Panc1 (cell line): ENCODE measurements around the gene SNX33. TPM values are rescaled to one million over a fixed set of nuclear protein-coding genes. Genes with fewer than 3 reads are reported as not detected.

Experiments
- ATAC-seq: fragments of 200-7000 bp; cut with Tn5 transposase; 2 replicates; pipeline ENCODE4 v1.9.1; 2020; ENCODE audit warnings: mild to moderate bottlenecking, moderate library complexity
- BruUV-seq: library from RNA; stranded (reverse); fragments of 400-500 nt; replicated peaks from 2 replicates; lab custom pipeline; 2021; lab: Mats Ljungman, UMichigan
- CTCF ChIA-PET: fragments of 300-600 bp; sonication (Branson Sonifier 250); formaldehyde crosslinking; loops from one replicate; lab custom pipeline; 2022; ENCODE audit warnings: antibody characterized with exemption; lab: Charles Lee
- POLR2A ChIA-PET: fragments of 300-600 bp; sonication (Branson Sonifier 250); formaldehyde crosslinking; loops from one replicate; lab custom pipeline; 2022; ENCODE audit warnings: antibody characterized with exemption; lab: Charles Lee
- DNase-seq: peaks from one replicate; pipeline ENCODE4 v3.0.0-alpha.2; 2010; ENCODE audit warnings: low read depth, low spot score
- H3K27ac ChIP-seq: 2 replicates; pipeline ENCODE4 v1.5.1; 2011; ENCODE audit warnings: mild to moderate bottlenecking, low read length, inconsistent platforms
- H3K27me3 ChIP-seq: fragments of 200-500 bp; sonication (Bioruptor generic); 2 replicates; pipeline ENCODE4 v1.6.0; 2014; ENCODE audit warnings: low read length, inconsistent platforms; ENCODE audit not compliant: control insufficient read depth, insufficient read depth
- H3K36me3 ChIP-seq: fragments of 200-500 bp; sonication (Bioruptor generic); 2 replicates; pipeline ENCODE4 v1.5.1; 2014; ENCODE audit warnings: inconsistent platforms, mild to moderate bottlenecking, low read length, moderate library complexity; ENCODE audit not compliant: control insufficient read depth, insufficient read depth
- H3K4me1 ChIP-seq: 2 replicates; pipeline ENCODE4 v1.5.1; 2011; ENCODE audit warnings: inconsistent platforms, mild to moderate bottlenecking, low read length, moderate library complexity; ENCODE audit not compliant: control insufficient read depth, insufficient read depth
- H3K4me3 ChIP-seq, 2 experiments: 2 replicates each; pipeline ENCODE4 v1.5.1; 2011 to 2012; ENCODE audit warnings: low read depth in 2 of 2, low read length in 2 of 2, mild to moderate bottlenecking in 2 of 2, inconsistent platforms in 1 of 2, moderate library complexity in 1 of 2
- H3K9me3 ChIP-seq: fragments of 200-500 bp; sonication (Bioruptor generic); 2 replicates; pipeline ENCODE4 v1.5.1; 2014; ENCODE audit warnings: low read depth, mild to moderate bottlenecking, inconsistent platforms, low read length, moderate library complexity; ENCODE audit not compliant: control insufficient read depth, insufficient read depth
- CTCF ChIP-seq: fragments of 450-650 bp; IDR thresholded peaks from 2 replicates; pipeline ENCODE4 v1.5.1; 2017; ENCODE audit warnings: mild to moderate bottlenecking
- POLR2AphosphoS5 ChIP-seq: IDR thresholded peaks from 2 replicates; pipeline ENCODE4 v1.6.1; 2012; ENCODE audit warnings: mild to moderate bottlenecking, low read depth, low read length, moderate library complexity
- REST ChIP-seq, 2 experiments: IDR thresholded peaks; 2 replicates each; pipeline ENCODE4 v1.6.1; 2011 to 2012; ENCODE audit warnings: low read depth in 2 of 2, control low read depth in 1 of 2, low read length in 1 of 2, mild to moderate bottlenecking in 1 of 2, moderate library complexity in 1 of 2; ENCODE audit not compliant: insufficient read depth in 1 of 2
- SIN3A ChIP-seq: IDR thresholded peaks from 2 replicates; pipeline ENCODE4 v1.6.1; 2012; ENCODE audit warnings: low read depth, mild to moderate bottlenecking, low read length, moderate library complexity, borderline replicate concordance; ENCODE audit not compliant: insufficient read depth
- TCF7L2 ChIP-seq: IDR thresholded peaks from 2 replicates; pipeline ENCODE4 v1.6.1; 2011; ENCODE audit warnings: mild to moderate bottlenecking, low read depth, low read length, inconsistent platforms
- in situ Hi-C: cut with HindIII; loops from 2 replicates; pipeline ENCODE4 v1.10.0; 2016; ENCODE audit warnings: low sequenced_read_pairs, low pct_unique_long_range_greater_than_20kb
- intact Hi-C: fragments of 100-400 bp; cut with micrococcal nuclease; formaldehyde crosslinking; loops from one replicate; pipeline ENCODE4 v1.10.0; 2022; ENCODE audit not compliant: unreplicated experiment
- total RNA-seq: library from RNA; stranded (reverse); gene quantifications from one replicate; pipeline ENCODE4 v1.2.1, GENCODE V29; 2021; ENCODE audit not compliant: unreplicated experiment

The SNX33 gene
- total RNA-seq, 1 experiment from 2014 or later, result 17.0 TPM

- POLR2A ChIA-PET, result no interaction called here
- H3K9me3 ChIP-seq, result no peaks in the 10 kb centered on the region
- ATAC-seq (no peak), DNase-seq (no peak)
- H3K27ac ChIP-seq, result peak overlapping the region; percentile 74
- no peak for TF ChIP-seq CTCF
- TF ChIP-seq TCF7L2, result no peak
- TF ChIP-seq SIN3A, result no peak
- TF ChIP-seq REST (IDR thresholded peaks at IDR 0.05; ENCODE audit: insufficient read depth in 1 of 2, low read depth in 2 of 2, low read length in 1 of 2), result no peak
- no peak for TF ChIP-seq POLR2AphosphoS5
- intact Hi-C loops, result no loop called here
- CTCF ChIA-PET, result interaction anchor here (0.6 kb wide), 2 partner anchors 13 to 275 kb away, joined by 3 to 4 read pairs; no protein-coding TSS in a partner anchor
- in situ Hi-C loops, result no loop called here
- H3K36me3 ChIP-seq, result no peaks in the 10 kb centered on the region
- no TSS peak for BruUV-seq
- peaks cover 33% of the 10 kb centered on the region for H3K4me1 ChIP-seq
- H3K4me3 ChIP-seq, result no peak overlapping the region
- H3K27me3 ChIP-seq, result no peaks in the 10 kb centered on the region
These were observed 47.5 kb downstream of the SNX33 start for GRCh38 chr15:75695220-75695619.

GRCh38 chr15:75695634-75696310 is 48.1 kb downstream of the SNX33 start:
- peaks cover 33% of the 10 kb centered on the region for H3K4me1 ChIP-seq
- no peak overlapping the region for H3K4me3 ChIP-seq
- intact Hi-C loops, result no loop called here
- peak overlapping the region; percentile 74 for H3K27ac ChIP-seq
- no peak for TF ChIP-seq TCF7L2
- BruUV-seq, result no TSS peak
- no peak for DNase-seq
- H3K9me3 ChIP-seq, result no peaks in the 10 kb centered on the region
- H3K27me3 ChIP-seq, result no peaks in the 10 kb centered on the region
- CTCF ChIA-PET, result no interaction called here
- in situ Hi-C loops, result no loop called here
- POLR2A ChIA-PET, result no interaction called here
- H3K36me3 ChIP-seq, result no peaks in the 10 kb centered on the region
- no peak for ATAC-seq

GRCh38 chr15:75696311-75696720 is 48.6 kb downstream of the SNX33 start:
- H3K4me3 ChIP-seq, result no peak overlapping the region
- H3K27ac ChIP-seq, result peak overlapping the region; percentile 74
- H3K9me3 ChIP-seq, result no peaks in the 10 kb centered on the region
- peaks cover 33% of the 10 kb centered on the region for H3K4me1 ChIP-seq
- ATAC-seq (no peak), DNase-seq (no peak)
- no TSS peak for BruUV-seq
- in situ Hi-C loops, result no loop called here
- intact Hi-C loops, result no loop called here
- no peaks in the 10 kb centered on the region for H3K27me3 ChIP-seq
- TF ChIP-seq TCF7L2 (no peak), REST (IDR thresholded peaks at IDR 0.05; ENCODE audit: insufficient read depth in 1 of 2, low read depth in 2 of 2, low read length in 1 of 2) (no peak), CTCF (no peak), SIN3A (no peak), POLR2AphosphoS5 (no peak)
- H3K36me3 ChIP-seq, result no peaks in the 10 kb centered on the region
- CTCF ChIA-PET, result no interaction called here
- POLR2A ChIA-PET, result no interaction called here
